ENCODE measurements around the gene ATP5F1E.
"Not testable (repeated sequence)": the region's sequence is repeated elsewhere in the genome, so short reads cannot be mapped to it uniquely, and the experiment has no call there.

ATP5F1E gene

GRCh38 chr20:59013959-59014608, 18.1 kb downstream of the ATP5F1E start:
- Histone ChIP-seq H3K4me1 (ENCODE audit: insufficient read depth, low read length, poor library complexity, severe bottlenecking) (peaks cover 7% of the 10 kb centered on the region), H3K9me3 (ENCODE audit: insufficient read depth, low read depth, low read length) (no peaks in the 10 kb centered on the region), H2AFZ (ENCODE audit: low read length) (no peak overlapping the region), H4K20me1 (ENCODE audit: insufficient read depth, low read length, poor library complexity, severe bottlenecking) (no peaks in the 10 kb centered on the region), H3F3A (ENCODE audit: low read depth) (no peaks in the 10 kb centered on the region), H3K9ac (ENCODE audit: low read depth, low read length, poor library complexity, severe bottlenecking) (no peak overlapping the region), H3K4me3 (ENCODE audit: low read length, poor library complexity, severe bottlenecking) (no peak overlapping the region), H3K27me3 (ENCODE audit: insufficient read depth, low read length, poor library complexity, severe bottlenecking) (no peaks in the 10 kb centered on the region), H3K4me2 (ENCODE audit: low read depth, low read length, poor library complexity, severe bottlenecking) (no peak overlapping the region), H3K79me2 (ENCODE audit: insufficient read depth, low read length) (no peaks in the 10 kb centered on the region), H3K36me3 (ENCODE audit: insufficient read depth, low read length) (no peaks in the 10 kb centered on the region), H3K9me2 (replicated peaks; ENCODE audit: low read depth, low read length) (no peaks in the 10 kb centered on the region)
- TF ChIP-seq CTCF (conservative IDR thresholded peaks at IDR 0.05; ENCODE audit: low read length) (no peak), EZH2phosphoT487 (IDR thresholded peaks at IDR 0.05; ENCODE audit: borderline replicate concordance) (no peak)

GRCh38 chr20:59013031-59013951, 18.8 kb downstream of the ATP5F1E start:
- no peak for TF ChIP-seq CTCF (conservative IDR thresholded peaks at IDR 0.05; ENCODE audit: low read length)
- H3K9ac ChIP-seq (ENCODE audit: low read depth, low read length, poor library complexity, severe bottlenecking) = no peak overlapping the region
- no peaks in the 10 kb centered on the region for H3F3A ChIP-seq (ENCODE audit: low read depth)
- no peak overlapping the region for H3K4me2 ChIP-seq (ENCODE audit: low read depth, low read length, poor library complexity, severe bottlenecking)
- H2AFZ ChIP-seq (ENCODE audit: low read length) = no peak overlapping the region
- H3K4me1 ChIP-seq (ENCODE audit: insufficient read depth, low read length, poor library complexity, severe bottlenecking) = peaks cover 7% of the 10 kb centered on the region
- H3K27me3 ChIP-seq (ENCODE audit: insufficient read depth, low read length, poor library complexity, severe bottlenecking) = no peaks in the 10 kb centered on the region
- H3K9me3 ChIP-seq (ENCODE audit: insufficient read depth, low read depth, low read length) = no peaks in the 10 kb centered on the region
- H3K36me3 ChIP-seq (ENCODE audit: insufficient read depth, low read length) = no peaks in the 10 kb centered on the region
- H4K20me1 ChIP-seq (ENCODE audit: insufficient read depth, low read length, poor library complexity, severe bottlenecking) = no peaks in the 10 kb centered on the region
- H3K4me3 ChIP-seq (ENCODE audit: low read length, poor library complexity, severe bottlenecking) = no peak overlapping the region
- no peaks in the 10 kb centered on the region for H3K9me2 ChIP-seq (replicated peaks; ENCODE audit: low read depth, low read length)
- no peaks in the 10 kb centered on the region for H3K79me2 ChIP-seq (ENCODE audit: insufficient read depth, low read length)

GRCh38 chr20:59011874-59012157, 20.3 kb downstream of the ATP5F1E start:
- H3K36me3 ChIP-seq (ENCODE audit: insufficient read depth, low read length); H2AFZ ChIP-seq (ENCODE audit: low read length): not testable (repeated sequence)

More at GRCh38 chr20:59011874-59012157, 20.3 kb downstream of the ATP5F1E start:
- not testable (repeated sequence) for H3K4me3 ChIP-seq (ENCODE audit: low read length, poor library complexity, severe bottlenecking); H3K79me2 ChIP-seq (ENCODE audit: insufficient read depth, low read length); H3F3A ChIP-seq (ENCODE audit: low read depth); H4K20me1 ChIP-seq (ENCODE audit: insufficient read depth, low read length, poor library complexity, severe bottlenecking); H3K9ac ChIP-seq (ENCODE audit: low read depth, low read length, poor library complexity, severe bottlenecking); H3K4me2 ChIP-seq (ENCODE audit: low read depth, low read length, poor library complexity, severe bottlenecking); H3K9me3 ChIP-seq (ENCODE audit: insufficient read depth, low read depth, low read length); H3K27me3 ChIP-seq (ENCODE audit: insufficient read depth, low read length, poor library complexity, severe bottlenecking); H3K4me1 ChIP-seq (ENCODE audit: insufficient read depth, low read length, poor library complexity, severe bottlenecking); H3K9me2 ChIP-seq (replicated peaks; ENCODE audit: low read depth, low read length)
